OCI-LY7 (cell line): Measurements from ENCODE around the gene BPIFB6.

Experiments used
- EZH2phosphoT487 ChIP-seq: fragments of 200-600 bp; sonication (generic); IDR thresholded peaks from 2 replicates; pipeline ENCODE4 v1.6.1; 2018; ENCODE audit warnings: low read depth, borderline replicate concordance, mild to moderate bottlenecking, mixed run types, antibody characterized with exemption, low read length, moderate library complexity, mixed read lengths
- TF ChIP-seq, protein P1 (sequence below): fragments of 200-600 bp; sonication (generic); conservative IDR thresholded peaks from 2 replicates; pipeline ENCODE4 v1.5.1; 2014; ENCODE audit warnings: mild to moderate bottlenecking, antibody characterized with exemption, low read length, moderate library complexity, mixed read lengths

DNA sequence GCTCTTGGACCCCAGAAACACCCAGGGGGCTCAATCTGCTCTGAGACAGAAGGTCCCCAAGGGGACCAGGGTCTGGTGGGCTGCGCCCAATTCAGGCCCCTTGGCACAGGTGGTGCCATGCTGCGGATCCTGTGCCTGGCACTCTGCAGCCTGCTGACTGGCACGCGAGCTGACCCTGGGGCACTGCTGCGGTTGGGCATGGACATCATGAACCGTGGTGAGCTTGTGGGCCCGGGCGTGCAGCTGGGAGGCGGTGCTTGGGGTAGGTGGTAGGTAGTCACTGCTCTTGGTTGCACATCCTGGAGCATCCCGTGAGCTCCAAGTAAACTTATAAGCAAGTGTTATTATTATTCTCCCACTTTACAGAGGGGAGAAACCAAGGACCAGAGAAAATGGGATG lies at the start of gene BPIFB6:
- TF ChIP-seq, protein P1, sequence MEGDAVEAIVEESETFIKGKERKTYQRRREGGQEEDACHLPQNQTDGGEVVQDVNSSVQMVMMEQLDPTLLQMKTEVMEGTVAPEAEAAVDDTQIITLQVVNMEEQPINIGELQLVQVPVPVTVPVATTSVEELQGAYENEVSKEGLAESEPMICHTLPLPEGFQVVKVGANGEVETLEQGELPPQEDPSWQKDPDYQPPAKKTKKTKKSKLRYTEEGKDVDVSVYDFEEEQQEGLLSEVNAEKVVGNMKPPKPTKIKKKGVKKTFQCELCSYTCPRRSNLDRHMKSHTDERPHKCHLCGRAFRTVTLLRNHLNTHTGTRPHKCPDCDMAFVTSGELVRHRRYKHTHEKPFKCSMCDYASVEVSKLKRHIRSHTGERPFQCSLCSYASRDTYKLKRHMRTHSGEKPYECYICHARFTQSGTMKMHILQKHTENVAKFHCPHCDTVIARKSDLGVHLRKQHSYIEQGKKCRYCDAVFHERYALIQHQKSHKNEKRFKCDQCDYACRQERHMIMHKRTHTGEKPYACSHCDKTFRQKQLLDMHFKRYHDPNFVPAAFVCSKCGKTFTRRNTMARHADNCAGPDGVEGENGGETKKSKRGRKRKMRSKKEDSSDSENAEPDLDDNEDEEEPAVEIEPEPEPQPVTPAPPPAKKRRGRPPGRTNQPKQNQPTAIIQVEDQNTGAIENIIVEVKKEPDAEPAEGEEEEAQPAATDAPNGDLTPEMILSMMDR, result no peak
- no peak for TF ChIP-seq EZH2phosphoT487
